HG02870 (cell line): Measurements from ENCODE around the gene ARSD.
A peak's percentile ranks its signal among the peaks of the same experiment; 100 is the strongest.
"Not testable (repeated sequence)": the region's sequence is repeated elsewhere in the genome, so short reads cannot be mapped to it uniquely, and the experiment has no call there.

Experiments used
- ATAC-seq: cut with Tn5 transposase; IDR thresholded peaks from one replicate; pipeline ENCODE4 v1.9.1; 2021; ENCODE audit warnings: mild to moderate bottlenecking, moderate library complexity; ENCODE audit not compliant: unreplicated experiment

The ARSD gene, protein sequence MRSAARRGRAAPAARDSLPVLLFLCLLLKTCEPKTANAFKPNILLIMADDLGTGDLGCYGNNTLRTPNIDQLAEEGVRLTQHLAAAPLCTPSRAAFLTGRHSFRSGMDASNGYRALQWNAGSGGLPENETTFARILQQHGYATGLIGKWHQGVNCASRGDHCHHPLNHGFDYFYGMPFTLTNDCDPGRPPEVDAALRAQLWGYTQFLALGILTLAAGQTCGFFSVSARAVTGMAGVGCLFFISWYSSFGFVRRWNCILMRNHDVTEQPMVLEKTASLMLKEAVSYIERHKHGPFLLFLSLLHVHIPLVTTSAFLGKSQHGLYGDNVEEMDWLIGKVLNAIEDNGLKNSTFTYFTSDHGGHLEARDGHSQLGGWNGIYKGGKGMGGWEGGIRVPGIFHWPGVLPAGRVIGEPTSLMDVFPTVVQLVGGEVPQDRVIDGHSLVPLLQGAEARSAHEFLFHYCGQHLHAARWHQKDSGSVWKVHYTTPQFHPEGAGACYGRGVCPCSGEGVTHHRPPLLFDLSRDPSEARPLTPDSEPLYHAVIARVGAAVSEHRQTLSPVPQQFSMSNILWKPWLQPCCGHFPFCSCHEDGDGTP

DNA sequence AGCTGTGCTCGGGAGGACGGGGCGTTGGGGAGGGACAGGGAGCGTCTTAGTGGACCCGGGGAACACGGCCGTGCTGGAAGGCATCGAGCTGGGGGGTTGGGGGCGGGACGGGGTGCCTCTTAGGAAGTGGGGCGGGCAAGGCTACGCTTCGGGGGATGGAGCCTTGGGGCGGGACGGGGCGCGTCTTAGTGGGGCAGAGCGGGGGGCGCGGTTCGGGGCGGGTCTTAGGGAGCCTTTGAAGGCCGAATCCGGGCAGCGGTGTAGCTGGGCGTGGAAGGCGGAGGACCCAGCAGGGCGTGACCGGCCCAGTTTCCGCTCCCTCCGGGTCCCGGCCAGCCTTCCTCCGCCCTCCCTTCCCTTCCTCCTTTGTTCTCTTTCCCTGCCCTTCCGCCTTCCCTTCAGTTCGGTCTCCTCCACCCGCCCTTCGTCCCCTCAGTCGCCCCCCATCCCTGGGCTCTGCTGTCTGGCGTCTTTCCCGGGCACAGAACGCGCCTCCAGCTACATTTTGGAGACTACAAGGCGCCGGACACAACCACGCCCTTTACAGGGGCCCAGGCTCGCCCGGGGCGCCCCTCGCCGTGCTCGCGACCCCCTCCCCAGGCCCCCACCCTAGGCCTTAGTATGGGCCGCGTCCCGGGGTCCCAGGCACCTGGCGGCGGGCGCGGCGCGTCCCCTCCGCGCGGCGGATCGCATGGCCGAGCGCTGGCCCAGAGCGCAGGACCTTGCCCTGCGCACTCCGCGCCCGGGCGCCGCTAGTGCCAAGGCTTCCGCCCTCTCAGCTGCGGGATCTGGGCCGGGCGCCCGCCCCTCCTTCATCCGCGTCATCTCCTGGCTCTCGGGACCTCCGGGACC lies at the start of gene ARSD:
Gene ARSD, minus strand, starts transcription at position 757 of the 852 bp plus-strand sequence. Its CDS starts 64 bp downstream, at position 693.
- ATAC-seq = peak; percentile 80

DNA sequence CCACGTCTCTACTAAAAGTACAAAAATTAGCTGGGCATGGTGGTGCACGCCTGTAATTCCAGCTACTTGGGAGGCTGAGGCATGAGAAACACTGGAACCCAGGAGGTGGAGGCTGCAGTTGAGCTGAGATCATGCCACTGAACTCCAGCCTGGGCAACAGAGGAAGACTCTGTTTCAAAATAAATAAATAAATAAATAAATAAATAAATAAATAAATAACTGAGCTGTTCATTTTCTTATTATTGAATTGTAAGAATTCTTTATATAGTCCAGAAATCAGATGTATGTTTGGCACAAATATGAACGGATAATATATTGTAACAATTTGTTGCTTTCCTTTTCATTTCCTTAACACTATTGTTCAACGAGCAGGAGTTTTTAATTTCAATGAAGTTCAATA lies 49.5 kb upstream of the ARSD start:
- ATAC-seq = not testable (repeated sequence)

DNA sequence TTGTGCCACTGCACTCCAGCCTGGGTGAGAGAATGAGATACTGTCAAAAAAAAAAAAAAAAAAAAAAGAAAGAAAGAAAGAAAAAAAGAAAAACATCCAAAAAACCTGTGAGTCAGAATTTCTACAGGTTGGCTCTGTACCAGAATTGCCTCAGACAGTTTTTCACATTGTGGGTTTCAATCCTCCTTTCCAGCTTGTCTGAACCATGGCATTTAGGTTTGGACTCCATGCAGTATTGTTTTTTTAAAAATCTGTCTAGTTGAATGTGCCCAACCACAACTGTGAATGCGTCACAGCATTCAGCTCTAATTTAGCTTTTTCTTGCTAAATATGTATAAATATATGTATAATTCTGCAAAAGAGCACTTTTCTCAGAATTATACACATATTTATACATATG lies 45.8 kb upstream of the ARSD start:
- ATAC-seq = no peak

DNA sequence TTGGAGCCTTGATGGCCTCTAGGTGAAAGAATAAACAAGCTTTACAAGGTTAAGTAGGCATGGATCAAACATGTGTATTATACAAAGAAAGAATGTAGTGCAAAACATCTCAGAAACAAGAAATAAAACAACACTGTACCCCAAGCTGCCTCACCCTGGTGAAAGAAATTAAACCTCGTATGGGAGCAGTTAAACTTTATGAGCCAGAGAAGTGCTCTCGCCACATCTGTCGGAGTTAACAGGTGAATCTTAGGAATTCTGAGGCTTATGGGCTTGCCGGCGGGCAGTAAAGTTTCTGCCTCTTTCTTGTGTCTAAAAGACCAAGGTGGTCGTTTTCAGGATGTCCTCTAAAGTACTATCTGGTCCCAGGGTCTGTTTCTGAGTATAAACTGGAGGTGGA lies 43.3 kb upstream of the ARSD start:
- no peak for ATAC-seq

- ATAC-seq = no peak
These were observed 39.9 kb upstream of the ARSD start for GRCh38 chrX:2969021-2969420.

- no peak for ATAC-seq
These were observed 39.1 kb upstream of the ARSD start for GRCh38 chrX:2967998-2968909.

GRCh38 chrX:2967584-2967983 lies 38.4 kb upstream of the ARSD start:
- ATAC-seq = no peak

GRCh38 chrX:2967012-2967411 lies 37.9 kb upstream of the ARSD start:
- ATAC-seq = no peak

DNA sequence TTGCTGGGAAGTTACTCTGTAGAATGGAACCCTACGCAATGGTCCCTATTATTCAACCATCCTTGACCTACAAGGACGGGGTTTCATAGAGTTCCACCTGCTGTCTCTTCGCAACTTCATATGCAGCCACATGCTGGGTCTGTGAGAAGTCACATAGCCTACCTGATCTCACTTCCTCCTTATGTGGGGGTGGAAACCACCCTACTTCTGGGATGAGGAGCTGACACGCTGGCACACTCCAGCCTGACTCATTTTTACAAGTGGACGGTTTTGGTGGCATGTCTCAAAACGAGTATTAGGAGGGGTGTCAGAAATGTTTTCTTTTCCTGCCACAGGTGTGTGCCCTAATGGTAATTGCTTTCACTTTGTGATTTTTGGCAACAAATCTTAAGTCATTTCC lies 36.8 kb upstream of the ARSD start:
- peak; percentile 62 for ATAC-seq

GRCh38 chrX:2963992-2964794 lies 35.1 kb upstream of the ARSD start:
- ATAC-seq = not testable (repeated sequence)

DNA sequence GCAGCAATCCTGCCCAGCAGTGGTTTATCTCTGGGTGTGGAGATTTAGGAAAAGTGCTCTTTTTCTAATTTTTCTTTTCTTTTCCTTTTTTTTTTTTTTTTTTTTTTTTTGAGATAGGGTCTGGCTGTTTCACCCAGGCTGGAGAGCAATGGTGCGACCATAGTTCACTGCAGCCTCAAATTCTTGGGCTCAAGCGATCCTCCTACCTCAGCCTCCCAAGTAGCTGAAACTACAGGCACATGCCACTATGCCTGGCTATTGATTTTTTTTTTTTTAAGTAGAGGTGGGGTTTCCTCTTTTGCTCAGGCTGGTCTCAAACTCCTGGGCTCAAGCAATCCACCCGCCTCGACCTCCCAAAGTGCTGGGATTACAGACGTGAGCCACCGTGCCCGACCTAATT lies 34.3 kb upstream of the ARSD start:
- ATAC-seq = not testable (repeated sequence)

GRCh38 chrX:2962381-2962780 lies 33.2 kb upstream of the ARSD start:
- no peak for ATAC-seq

- no peak for ATAC-seq
These were observed 31.8 kb upstream of the ARSD start for GRCh38 chrX:2960861-2961515.

DNA sequence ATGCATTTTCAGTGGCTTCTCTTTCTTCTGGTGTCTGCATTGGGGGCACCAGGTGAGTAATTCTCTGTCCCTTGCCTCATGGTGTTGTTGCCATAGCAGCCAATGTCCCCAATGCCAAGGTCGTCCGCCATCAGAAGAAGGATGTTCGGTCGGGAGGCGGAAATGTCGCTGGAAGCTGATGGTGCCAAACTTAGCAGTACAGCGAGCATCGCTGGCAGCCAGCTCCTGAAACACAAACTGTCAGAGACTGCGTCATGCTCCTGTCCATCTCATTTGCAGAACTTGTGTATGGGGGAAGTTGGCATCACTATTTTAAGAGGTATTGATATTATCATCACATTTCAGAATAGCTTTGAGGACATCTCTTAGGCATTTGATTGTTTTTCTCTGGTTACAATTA lies 29.1 kb upstream of the ARSD start:
- ATAC-seq = no peak

GRCh38 chrX:2955838-2956237 lies 26.7 kb upstream of the ARSD start:
- ATAC-seq = no peak

GRCh38 chrX:2955281-2955680 lies 26.1 kb upstream of the ARSD start:
- no peak for ATAC-seq

DNA sequence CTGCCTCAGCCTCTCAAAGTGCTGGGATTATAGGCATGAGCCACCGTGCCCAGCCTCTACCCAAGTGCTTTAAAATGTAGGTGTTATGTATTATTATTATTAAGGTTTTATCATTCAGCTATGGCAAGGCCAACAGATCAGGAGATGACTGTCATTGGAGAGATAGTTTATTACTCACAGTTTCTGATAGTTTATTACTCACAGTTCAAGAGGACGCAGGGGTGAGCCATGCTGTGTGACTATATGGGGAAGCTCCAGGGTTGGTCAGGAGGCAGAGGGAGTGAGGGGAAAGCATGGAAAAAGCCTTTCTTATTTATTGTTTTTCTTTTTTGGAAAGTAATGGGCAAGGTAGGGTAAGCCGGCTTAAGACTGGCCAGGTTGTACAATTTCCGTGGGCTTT lies 25.4 kb upstream of the ARSD start:
- no peak for ATAC-seq

GRCh38 chrX:2937942-2938341 lies 8.8 kb upstream of the ARSD start:
- not testable (repeated sequence) for ATAC-seq
